Endometrial microvascular endothelial cells (primary cell): Measurements from ENCODE around the gene OR52B6. TPM values are rescaled to one million over a fixed set of nuclear protein-coding genes. Genes with fewer than 3 reads are reported as not detected.
"Not testable (repeated sequence)": the region's sequence is repeated elsewhere in the genome, so short reads cannot be mapped to it uniquely, and the experiment has no call there.

Experiments
- in situ Hi-C: cut with HindIII; loops from 2 replicates; pipeline ENCODE4 v1.10.0; 2017; ENCODE audit warnings: low sequenced_read_pairs, low pct_unique_long_range_greater_than_20kb; ENCODE audit errors: inconsistent ontology term
- total RNA-seq: library from RNA; depleted of rRNA; stranded (reverse); fragments of >200 nt; gene quantifications from one replicate; pipeline ENCODE4 v1.2.3, GENCODE V29; 2015; ENCODE audit errors: inconsistent ontology term

OR52B6 gene
- total RNA-seq, 1 donor from 2014 or later = not detected

- in situ Hi-C loops = no loop called here
Measured at GRCh38 chr11:5591613-5592012, 10.9 kb downstream of the OR52B6 start.

GRCh38 chr11:5592615-5593014, 11.9 kb downstream of the OR52B6 start:
- in situ Hi-C loops = no loop called here

GRCh38 chr11:5593146-5593545, 12.5 kb downstream of the OR52B6 start:
- in situ Hi-C loops = no loop called here

GRCh38 chr11:5596607-5597201, 16.0 kb downstream of the OR52B6 start, which contains the start of gene TRIM6:
TSS of gene TRIM6 (plus strand) at chr11:5596637. CDS start at chr11:5596898, 261 bp downstream.
- in situ Hi-C loops = no loop called here

- in situ Hi-C loops = no loop called here
Measured at GRCh38 chr11:5597953-5598352, 17.3 kb downstream of the OR52B6 start.

GRCh38 chr11:5600374-5600851, 19.7 kb downstream of the OR52B6 start:
- in situ Hi-C loops = no loop called here

GRCh38 chr11:5602791-5603190, 22.1 kb downstream of the OR52B6 start:
- in situ Hi-C loops = not testable (repeated sequence)

- in situ Hi-C loops = no loop called here
Measured at GRCh38 chr11:5603326-5603725, 22.6 kb downstream of the OR52B6 start.

- in situ Hi-C loops = no loop called here
Measured at GRCh38 chr11:5604896-5605295, 24.2 kb downstream of the OR52B6 start.

GRCh38 chr11:5605849-5606248, 25.2 kb downstream of the OR52B6 start:
- in situ Hi-C loops = no loop called here

GRCh38 chr11:5608808-5609207, 28.1 kb downstream of the OR52B6 start:
- in situ Hi-C loops = no loop called here

- in situ Hi-C loops = no loop called here
Measured at GRCh38 chr11:5610446-5610845, 29.8 kb downstream of the OR52B6 start.

GRCh38 chr11:5611627-5612026, 30.9 kb downstream of the OR52B6 start:
- in situ Hi-C loops = no loop called here

- in situ Hi-C loops = no loop called here
Measured at GRCh38 chr11:5618807-5619206, 38.1 kb downstream of the OR52B6 start.

GRCh38 chr11:5620651-5621521, 40.2 kb downstream of the OR52B6 start:
- in situ Hi-C loops = no loop called here

- in situ Hi-C loops = no loop called here
Measured at GRCh38 chr11:5621580-5621979, 40.9 kb downstream of the OR52B6 start.

GRCh38 chr11:5622802-5623201, 42.1 kb downstream of the OR52B6 start:
- in situ Hi-C loops = no loop called here

GRCh38 chr11:5624489-5625279, 44.0 kb downstream of the OR52B6 start, which contains the start of gene TRIM34:
TSS of gene TRIM34 (plus strand) at chr11:5625001. CDS start at chr11:5632332, 7,331 bp downstream.
- in situ Hi-C loops = no loop called here

- in situ Hi-C loops = no loop called here
Measured at GRCh38 chr11:5625281-5625680, 44.6 kb downstream of the OR52B6 start.
